ENCODE results near the gene IRAK2.

DNA sequence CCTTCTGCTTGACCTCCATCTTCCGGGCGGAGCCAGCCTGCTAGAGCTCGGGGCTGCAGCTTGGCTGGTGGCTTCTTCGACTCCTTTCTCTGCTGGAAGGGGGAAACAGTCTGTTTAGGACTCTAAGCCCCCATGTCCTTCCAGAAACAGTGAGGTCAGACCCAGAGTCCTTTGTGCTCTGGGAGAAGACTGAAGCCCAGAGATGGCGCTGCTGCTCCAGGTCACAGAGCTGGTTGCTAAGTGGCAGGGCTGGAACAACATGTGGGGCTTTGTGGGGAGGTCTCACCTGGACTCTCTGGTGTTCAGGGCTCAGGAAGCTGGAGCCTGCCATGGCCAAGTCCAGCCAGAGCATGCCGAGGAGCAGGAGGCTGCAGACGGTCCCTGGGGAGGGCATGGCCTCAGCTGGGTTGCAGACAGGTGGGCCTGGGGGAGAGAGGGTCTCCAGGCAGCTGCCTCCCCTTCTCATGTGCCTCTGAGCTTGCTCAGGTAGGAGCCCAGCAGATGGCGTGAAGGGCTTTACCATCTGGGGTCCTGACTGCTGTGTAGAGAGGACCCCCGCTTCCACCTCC lies 125.2 kb downstream of the IRAK2 start:
- TF ChIP-seq POLR2AphosphoS5 (IDR thresholded peaks at IDR 0.05; ENCODE audit: low read depth, low read length) (no peak), TAF1 (IDR thresholded peaks at IDR 0.05; ENCODE audit: borderline replicate concordance, insufficient read depth, low read length) (no peak), SIN3A (IDR thresholded peaks at IDR 0.05; ENCODE audit: borderline replicate concordance, insufficient read depth, low read length) (no peak), REST (IDR thresholded peaks at IDR 0.05; ENCODE audit: insufficient read depth in 1 of 2, low read depth in 2 of 2, low read length in 2 of 2) (no peak), FOXP2 (optimal IDR thresholded peaks at IDR 0.05; ENCODE audit: borderline replicate concordance, extremely low read depth, extremely low read length, insufficient read depth) (no peak)
